ENCODE measurements around the gene DBN1. TPM values are rescaled to one million over a fixed set of nuclear protein-coding genes. Genes with fewer than 3 reads are reported as not detected.
A peak's percentile ranks its signal among the peaks of the same experiment; 100 is the strongest.
"Not testable (repeated sequence)": the region's sequence is repeated elsewhere in the genome, so short reads cannot be mapped to it uniquely, and the experiment has no call there.

DBN1 gene
- total RNA-seq, 2 experiments from 2014 or later, result 29.5 to 41.2 TPM

DNA sequence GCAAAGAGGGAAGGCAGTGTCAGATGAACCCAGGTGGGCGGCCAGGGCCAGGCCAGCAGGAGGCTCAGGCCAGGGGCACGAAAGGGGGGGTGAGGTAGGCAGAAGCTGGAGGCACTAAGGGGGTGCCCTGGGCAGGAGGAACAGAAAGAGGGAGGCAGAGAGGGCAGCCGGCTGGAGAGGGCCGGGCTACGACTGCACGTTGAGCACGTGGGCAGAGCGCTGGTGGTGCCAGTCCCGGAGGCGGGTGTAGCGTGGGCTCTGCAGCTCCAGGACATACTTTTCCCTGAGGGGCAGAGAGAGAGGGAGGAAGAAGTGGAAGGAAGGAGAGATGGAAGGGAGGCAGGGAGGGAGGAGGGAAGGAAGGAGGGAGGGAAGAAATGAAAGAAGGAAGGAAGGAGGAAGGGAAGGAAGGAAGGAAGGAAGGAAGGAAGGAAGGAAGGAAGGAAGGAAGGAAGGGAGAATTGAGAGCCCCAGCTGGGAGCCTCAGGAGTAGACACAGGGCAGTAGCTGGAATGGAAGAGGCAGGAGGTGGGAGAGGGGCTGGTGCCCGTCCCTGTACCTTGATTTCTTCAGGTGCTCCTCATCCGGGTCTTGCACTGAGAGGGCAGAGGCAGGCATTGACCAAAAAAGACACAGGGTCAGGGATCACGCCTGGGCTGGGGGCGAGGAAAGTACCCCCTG, 17.0 kb upstream of the DBN1 start:
- DNase-seq (no peak), ATAC-seq (no peak)
- H3K27me3 Mint-ChIP-seq, result no peaks in the 10 kb centered on the region

DNA sequence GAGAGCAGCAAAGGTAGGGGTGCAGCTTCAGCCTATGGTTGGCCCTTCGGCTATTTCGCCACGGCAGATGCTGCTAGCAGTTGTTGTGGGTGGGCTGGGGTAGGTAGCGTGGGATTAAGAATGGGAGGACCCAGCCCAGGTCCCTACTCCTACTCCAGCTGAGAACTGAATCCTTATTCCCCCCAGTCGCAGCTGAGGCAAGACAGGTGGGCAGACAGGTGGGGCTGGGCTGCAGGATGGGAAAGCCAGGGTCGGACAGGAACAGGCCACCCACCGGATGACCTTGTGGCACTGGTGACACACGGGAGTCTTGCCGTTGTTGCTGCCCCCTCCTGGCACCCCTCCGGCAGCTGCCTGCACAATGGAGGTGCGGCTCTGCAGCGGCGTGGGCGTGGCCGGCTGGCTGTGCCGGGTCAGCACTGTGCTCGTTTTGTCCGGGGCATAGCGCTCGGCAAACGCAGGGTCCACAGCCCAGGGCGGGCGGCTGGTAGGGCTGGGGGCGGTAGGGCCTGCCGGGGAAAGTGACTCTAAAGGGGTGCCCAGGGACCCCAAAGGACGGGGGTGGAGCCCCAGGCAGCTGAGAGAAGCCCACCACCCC, 15.8 kb upstream of the DBN1 start:
- ATAC-seq, result no peak

More for the DNA sequence above, 17.0 kb upstream of the DBN1 start:
- Mint-ChIP-seq H3K27ac (no peak overlapping the region), H3K36me3 (ENCODE audit: low read depth) (peaks cover 21% of the 10 kb centered on the region), H3K9me3 (ENCODE audit: low read depth) (no peaks in the 10 kb centered on the region), H3K4me1 (peaks cover 17% of the 10 kb centered on the region), H3K4me3 (no peak overlapping the region)
- POLR2A ChIA-PET, result no interaction called here
- intact Hi-C loops (cut with DNase I, micrococcal nuclease), result no loop called here
- CTCF ChIA-PET, result interaction anchor here (0.7 to 1.6 kb wide), 7 partner anchors 9 to 495 kb away, joined by 3 to 6 read pairs (median 4); partner anchors contain the start of gene PFN3

DNA sequence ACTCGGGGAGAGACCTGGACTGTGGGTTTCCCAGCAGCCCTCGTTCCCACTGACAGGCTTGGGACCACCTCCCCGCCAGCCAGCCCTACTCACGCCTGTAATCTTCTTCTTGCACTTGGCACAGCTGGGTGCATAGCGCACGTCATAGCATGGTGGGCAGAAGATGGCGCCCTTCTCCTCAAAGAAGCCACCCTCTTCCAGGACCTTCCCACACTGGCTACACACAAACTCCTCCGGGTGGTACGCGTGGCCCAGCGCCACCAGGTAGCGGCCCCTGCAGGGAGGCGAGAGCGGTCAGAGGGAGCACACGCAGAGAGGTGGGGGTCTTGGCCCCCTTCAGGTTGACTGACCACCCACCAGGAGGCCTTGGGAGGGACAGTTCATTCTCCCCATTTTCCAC, 14.5 kb upstream of the DBN1 start:
- peaks cover 24% of the 10 kb centered on the region for H3K36me3 Mint-ChIP-seq (ENCODE audit: low read depth)
- DNase-seq, result no peak
- POLR2A ChIA-PET, result no interaction called here

More for the DNA sequence above, 15.8 kb upstream of the DBN1 start:
- Mint-ChIP-seq H3K9me3 (ENCODE audit: low read depth) (no peaks in the 10 kb centered on the region), H3K27ac (no peak overlapping the region), H3K36me3 (ENCODE audit: low read depth) (peaks cover 23% of the 10 kb centered on the region), H3K4me1 (peaks cover 8% of the 10 kb centered on the region), H3K4me3 (no peak overlapping the region), H3K27me3 (no peaks in the 10 kb centered on the region)
- intact Hi-C loops (cut with DNase I, micrococcal nuclease), result no loop called here
- ChIA-PET CTCF (interaction anchor here (0.5 to 1.6 kb wide), 10 partner anchors 7 to 99 kb away, joined by 3 to 6 read pairs (median 4); partner anchors contain the start of gene PFN3), POLR2A (interaction anchor here (0.7 kb wide), 1 partner anchor 44 kb away, joined by 4 read pairs; no protein-coding TSS in a partner anchor)
- DNase-seq, result no peak

DNA sequence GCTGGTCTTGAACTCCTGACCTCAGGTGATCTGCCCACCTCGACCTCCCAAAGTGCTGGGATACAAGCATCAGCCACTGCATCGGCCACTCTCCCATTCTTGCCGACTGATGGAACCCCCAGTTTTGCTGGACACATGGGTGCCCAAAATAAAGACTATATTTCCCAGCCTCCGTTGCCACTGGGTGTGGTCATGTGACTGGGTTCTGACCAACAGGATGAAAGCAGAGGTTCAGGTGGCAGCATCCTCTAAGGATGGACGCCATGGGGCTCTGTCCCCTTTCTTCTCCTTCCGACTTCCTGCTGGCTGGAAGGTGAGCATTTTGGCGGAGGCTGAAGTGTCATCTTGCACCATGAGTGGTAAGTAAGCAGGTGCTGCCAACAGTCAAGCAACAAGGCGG, 13.7 kb upstream of the DBN1 start:
- DNase-seq, result no peak
- no peak for ATAC-seq
- Mint-ChIP-seq H3K4me1 (no peaks in the 10 kb centered on the region), H3K27me3 (no peaks in the 10 kb centered on the region), H3K36me3 (ENCODE audit: low read depth) (peaks cover 20% of the 10 kb centered on the region), H3K9me3 (ENCODE audit: low read depth) (no peaks in the 10 kb centered on the region), H3K27ac (no peak overlapping the region), H3K4me3 (no peak overlapping the region)
- POLR2A ChIA-PET, result no interaction called here
- intact Hi-C loops (cut with DNase I, micrococcal nuclease), result no loop called here
- CTCF ChIA-PET, result interaction anchor here (0.7 to 0.9 kb wide), 2 partner anchors 104 to 110 kb away, joined by 3 read pairs; no protein-coding TSS in a partner anchor

More for the DNA sequence above, 14.5 kb upstream of the DBN1 start:
- no peak overlapping the region for H3K27ac Mint-ChIP-seq
- no peaks in the 10 kb centered on the region for H3K27me3 Mint-ChIP-seq
- CTCF ChIA-PET, result interaction anchor here (0.9 to 1.3 kb wide), 3 partner anchors 13 to 111 kb away, joined by 3 to 6 read pairs (median 3); no protein-coding TSS in a partner anchor
- intact Hi-C loops (cut with DNase I, micrococcal nuclease), result no loop called here
- no peaks in the 10 kb centered on the region for H3K4me1 Mint-ChIP-seq
- no peak for ATAC-seq
- H3K4me3 Mint-ChIP-seq, result no peak overlapping the region
- no peaks in the 10 kb centered on the region for H3K9me3 Mint-ChIP-seq (ENCODE audit: low read depth)

DNA sequence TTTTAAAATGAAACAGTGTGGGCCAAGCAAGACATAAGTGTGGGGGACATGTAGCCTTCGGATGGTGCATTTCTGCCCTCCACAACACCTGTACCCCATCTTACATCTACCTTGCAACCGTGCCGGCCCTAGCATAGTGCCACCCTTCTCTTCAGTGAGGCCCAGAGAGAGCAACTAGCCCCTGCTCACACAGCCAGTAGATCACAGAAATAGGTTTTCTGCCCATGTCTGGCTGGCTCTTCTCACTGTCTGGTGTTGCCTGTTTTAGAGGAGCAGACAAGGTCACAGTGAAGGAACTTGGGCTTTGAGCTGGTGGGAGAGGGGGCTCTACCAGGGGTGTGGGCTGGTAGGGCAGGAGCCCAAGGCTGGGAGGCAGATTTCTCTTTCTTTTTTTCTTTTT, 12.8 kb upstream of the DBN1 start:
- intact Hi-C loops (cut with DNase I, micrococcal nuclease), result no loop called here
- CTCF ChIA-PET, result no interaction called here
- H3K4me1 Mint-ChIP-seq, result no peaks in the 10 kb centered on the region
- H3K4me3 Mint-ChIP-seq, result no peak overlapping the region
- H3K9me3 Mint-ChIP-seq (ENCODE audit: low read depth), result no peaks in the 10 kb centered on the region
- no peak overlapping the region for H3K27ac Mint-ChIP-seq
- H3K36me3 Mint-ChIP-seq (ENCODE audit: low read depth), result peaks cover 18% of the 10 kb centered on the region
- ATAC-seq (no peak), DNase-seq (no peak)
- POLR2A ChIA-PET, result no interaction called here
- H3K27me3 Mint-ChIP-seq, result no peaks in the 10 kb centered on the region

DNA sequence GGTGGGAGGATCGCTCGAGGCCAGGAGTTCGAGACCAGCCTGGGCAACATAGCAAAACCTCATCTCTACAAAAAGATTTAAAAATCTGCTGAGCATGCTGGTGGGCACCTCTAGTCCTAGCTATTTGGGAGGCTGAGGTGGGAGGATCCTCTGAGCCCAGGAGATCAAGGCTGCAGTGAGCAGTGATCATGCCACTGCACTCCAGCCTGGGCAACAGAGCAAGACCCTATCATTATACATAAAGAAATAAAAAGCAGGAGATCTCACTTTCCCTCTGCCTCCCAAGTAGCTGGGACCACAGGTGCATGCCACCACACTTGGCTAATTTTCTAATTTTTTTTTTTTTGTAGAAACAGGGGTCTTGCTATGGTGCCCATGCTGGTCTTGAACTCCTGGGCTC, 12.3 kb upstream of the DBN1 start:
- H3K36me3 Mint-ChIP-seq (ENCODE audit: low read depth), result peaks cover 15% of the 10 kb centered on the region
- intact Hi-C loops (cut with DNase I, micrococcal nuclease); H3K27me3 Mint-ChIP-seq; H3K4me3 Mint-ChIP-seq; DNase-seq; ATAC-seq; H3K9me3 Mint-ChIP-seq (ENCODE audit: low read depth); CTCF ChIA-PET; POLR2A ChIA-PET; H3K27ac Mint-ChIP-seq; H3K4me1 Mint-ChIP-seq: not testable (repeated sequence)

DNA sequence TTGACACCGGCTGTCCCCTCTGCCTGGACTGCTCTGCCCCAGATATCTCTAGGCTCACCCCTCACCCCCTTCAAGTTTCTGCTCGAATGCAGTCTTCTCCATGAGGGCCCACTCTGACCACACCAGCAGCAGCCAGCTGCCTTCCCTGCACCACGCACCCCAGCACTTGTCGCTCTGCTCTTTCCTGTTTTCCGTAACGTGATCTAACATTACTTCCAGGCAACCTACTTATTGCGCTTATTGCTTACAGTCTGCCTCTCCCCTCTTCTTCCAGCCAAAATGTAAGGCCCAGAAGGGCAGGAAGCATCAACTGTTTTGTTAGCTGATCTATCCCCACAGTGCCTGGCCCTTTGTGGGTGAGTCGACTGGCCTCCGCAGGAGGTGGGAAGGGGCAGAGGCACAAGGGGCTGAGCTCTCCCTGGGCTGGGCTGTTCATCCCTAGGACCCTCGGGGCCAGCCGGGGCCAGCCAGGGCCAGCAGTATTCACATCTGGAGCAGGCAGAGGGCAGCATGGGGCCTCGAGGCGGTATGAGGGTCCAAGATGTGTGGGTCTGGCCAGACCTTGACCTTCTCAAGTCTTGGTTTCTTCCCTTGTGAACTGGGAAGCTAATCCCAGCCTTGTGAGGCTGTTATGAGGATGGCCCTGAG, 11.6 kb upstream of the DBN1 start:
- CTCF ChIA-PET, result no interaction called here
- DNase-seq (no peak), ATAC-seq (no peak)
- no peak overlapping the region for H3K27ac Mint-ChIP-seq
- no peaks in the 10 kb centered on the region for H3K27me3 Mint-ChIP-seq
- POLR2A ChIA-PET, result no interaction called here
- H3K9me3 Mint-ChIP-seq (ENCODE audit: low read depth), result no peaks in the 10 kb centered on the region
- H3K4me3 Mint-ChIP-seq, result no peak overlapping the region
- H3K4me1 Mint-ChIP-seq, result peaks cover 2% of the 10 kb centered on the region
- H3K36me3 Mint-ChIP-seq (ENCODE audit: low read depth), result peaks cover 15% of the 10 kb centered on the region
- intact Hi-C loops (cut with DNase I, micrococcal nuclease), result no loop called here

DNA sequence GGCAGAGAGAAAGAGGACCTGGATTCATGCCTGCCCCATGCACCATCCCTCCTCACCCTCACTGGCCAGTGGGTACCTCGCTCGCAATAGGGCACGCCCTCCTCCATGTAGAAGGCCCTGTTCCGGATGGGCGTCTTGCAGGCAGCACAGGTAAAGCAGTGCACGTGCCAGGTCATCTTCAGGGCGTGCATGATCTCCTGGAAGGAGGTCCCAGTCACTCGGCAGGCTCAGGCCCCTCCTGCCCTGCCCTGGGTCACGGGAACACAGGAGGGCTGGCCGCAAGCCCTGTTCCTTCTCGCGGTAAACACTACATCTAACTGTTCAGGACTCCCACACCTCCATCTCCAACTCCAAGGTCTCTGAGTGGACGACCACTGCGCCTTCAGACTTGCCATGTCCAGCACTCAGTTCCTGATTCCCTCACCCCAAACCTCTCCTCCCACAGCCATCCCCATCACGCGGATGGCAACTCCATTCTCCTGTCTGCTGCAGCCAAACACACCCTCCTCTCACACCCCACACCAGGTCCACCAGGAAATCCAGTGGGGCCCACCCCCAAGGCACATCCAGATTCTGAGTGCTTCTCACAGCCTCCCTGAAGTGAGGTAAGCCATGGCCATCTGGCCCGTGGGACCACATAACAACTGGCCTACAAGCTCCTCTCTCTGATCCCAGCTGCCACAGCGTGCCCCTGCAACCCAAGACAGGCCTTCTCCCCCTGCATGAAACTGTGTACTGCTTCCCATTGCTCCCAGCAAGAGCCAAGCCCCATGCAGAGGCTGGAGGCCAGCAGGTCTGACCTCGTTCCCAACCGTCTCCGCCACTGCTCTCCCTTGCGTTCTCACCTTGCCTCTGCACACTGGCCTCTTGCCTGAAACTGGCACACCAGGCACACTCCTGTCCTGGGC, 10.8 kb upstream of the DBN1 start:
- CTCF ChIA-PET, result no interaction called here

DNA sequence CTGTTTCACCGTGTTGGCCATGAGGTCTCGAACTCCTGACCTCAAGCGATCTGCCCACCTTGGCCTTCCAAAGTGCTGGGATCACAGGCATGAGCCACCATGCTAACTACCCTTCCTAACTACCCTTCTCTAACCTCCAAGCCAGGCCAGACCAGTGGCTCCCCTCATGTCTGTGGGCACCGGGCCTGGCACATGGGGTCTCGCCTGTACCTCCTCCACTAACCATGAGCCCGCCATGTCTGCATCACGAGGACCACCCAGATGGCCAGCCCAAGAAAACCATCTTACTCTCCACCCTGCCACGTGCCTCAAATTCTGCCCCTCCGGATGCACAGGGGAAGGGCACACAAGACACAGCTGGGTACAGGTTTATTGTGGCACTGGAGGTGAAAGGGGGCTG, 9.6 kb upstream of the DBN1 start:
- ATAC-seq (no peak), DNase-seq (no peak)
- Mint-ChIP-seq H3K36me3 (ENCODE audit: low read depth) (peaks cover 16% of the 10 kb centered on the region), H3K27ac (no peak overlapping the region), H3K9me3 (ENCODE audit: low read depth) (no peaks in the 10 kb centered on the region), H3K27me3 (no peaks in the 10 kb centered on the region), H3K4me3 (no peak overlapping the region), H3K4me1 (peaks cover 20% of the 10 kb centered on the region)
- intact Hi-C loops (cut with DNase I, micrococcal nuclease), result no loop called here
- ChIA-PET CTCF (no interaction called here), POLR2A (no interaction called here)

More for the DNA sequence above, 10.8 kb upstream of the DBN1 start:
- POLR2A ChIA-PET, result no interaction called here
- DNase-seq (no peak), ATAC-seq (no peak)
- intact Hi-C loops (cut with DNase I, micrococcal nuclease), result no loop called here
- Mint-ChIP-seq H3K36me3 (ENCODE audit: low read depth) (peaks cover 15% of the 10 kb centered on the region), H3K27me3 (no peaks in the 10 kb centered on the region), H3K9me3 (ENCODE audit: low read depth) (no peaks in the 10 kb centered on the region), H3K4me3 (no peak overlapping the region), H3K4me1 (peaks cover 8% of the 10 kb centered on the region), H3K27ac (no peak overlapping the region)

DNA sequence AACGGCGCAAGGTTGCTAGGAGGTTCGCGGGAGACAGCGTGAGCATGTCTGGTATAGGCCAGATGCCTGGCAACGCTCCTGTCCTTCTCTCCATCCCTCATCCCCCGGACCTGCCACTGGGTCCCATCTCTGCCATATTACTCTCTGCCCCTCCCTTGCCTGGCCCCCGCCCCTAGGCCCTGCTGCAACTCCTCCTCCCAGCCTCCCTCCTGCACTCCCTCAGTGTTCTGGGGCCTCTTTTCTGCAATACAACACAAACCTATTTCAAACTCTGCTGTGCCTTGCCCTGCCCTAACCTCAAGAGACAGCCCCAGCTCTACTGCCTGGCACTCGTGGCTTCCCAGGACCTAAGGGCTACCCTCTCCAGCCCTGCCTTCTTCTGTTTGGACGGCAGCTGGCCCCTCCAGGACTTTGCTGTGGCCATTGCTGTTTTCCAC, 8.9 kb upstream of the DBN1 start:
- ChIA-PET CTCF (no interaction called here), POLR2A (no interaction called here)
- ATAC-seq, result no peak
- intact Hi-C loops (cut with DNase I, micrococcal nuclease), result no loop called here
- Mint-ChIP-seq H3K4me3 (no peak overlapping the region), H3K36me3 (ENCODE audit: low read depth) (peaks cover 12% of the 10 kb centered on the region), H3K27me3 (no peaks in the 10 kb centered on the region), H3K4me1 (peaks cover 26% of the 10 kb centered on the region), H3K9me3 (ENCODE audit: low read depth) (no peaks in the 10 kb centered on the region), H3K27ac (no peak overlapping the region)
- no peak for DNase-seq

DNA sequence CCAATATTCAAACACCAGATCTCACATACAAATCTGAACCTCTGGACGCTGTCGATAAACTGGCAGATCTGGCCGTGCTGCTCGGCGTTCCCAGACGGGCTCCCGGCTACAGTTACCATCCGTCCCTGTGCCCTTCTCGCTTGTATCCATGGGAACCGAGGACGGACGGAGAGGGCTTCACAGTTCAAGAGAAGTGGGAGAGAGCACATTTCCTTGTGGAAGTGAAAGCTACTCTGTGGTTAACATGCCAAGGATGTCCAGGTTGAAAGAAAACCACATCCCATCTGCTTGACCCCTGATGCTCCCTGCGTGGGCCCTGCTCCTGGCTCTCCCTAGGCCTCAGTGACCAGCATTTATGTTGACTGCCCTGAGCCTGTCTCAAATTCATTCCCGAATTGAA, 6.3 kb upstream of the DBN1 start:
- Mint-ChIP-seq H3K27me3 (no peaks in the 10 kb centered on the region), H3K36me3 (ENCODE audit: low read depth) (peaks cover 8% of the 10 kb centered on the region), H3K4me1 (peaks cover 41% of the 10 kb centered on the region), H3K4me3 (no peak overlapping the region), H3K9me3 (ENCODE audit: low read depth) (no peaks in the 10 kb centered on the region), H3K27ac (peak overlapping the region; percentile 98)
- ATAC-seq (no peak), DNase-seq (no peak)
- CTCF ChIA-PET, result interaction anchor here (0.6 to 1.9 kb wide), 6 partner anchors 14 to 155 kb away, joined by 3 to 9 read pairs (median 4); no protein-coding TSS in a partner anchor
- POLR2A ChIA-PET, result interaction anchor here (0.8 to 1.3 kb wide), 2 partner anchors 53 to 167 kb away, joined by 3 to 7 read pairs; no protein-coding TSS in a partner anchor
- intact Hi-C loops (cut with DNase I, micrococcal nuclease), result no loop called here
